GM12873 (cell line): ENCODE results near the gene MARCHF6.

ENCODE experiments used
- TF ChIP-seq, protein P1 (sequence below): IDR thresholded peaks from 2 replicates; pipeline ENCODE4 v1.5.1; 2012; ENCODE audit warnings: low read depth, mild to moderate bottlenecking, moderate library complexity, low read length, control low read depth; ENCODE audit not compliant: insufficient read depth; ENCODE audit errors: missing control alignments

Gene MARCHF6

DNA sequence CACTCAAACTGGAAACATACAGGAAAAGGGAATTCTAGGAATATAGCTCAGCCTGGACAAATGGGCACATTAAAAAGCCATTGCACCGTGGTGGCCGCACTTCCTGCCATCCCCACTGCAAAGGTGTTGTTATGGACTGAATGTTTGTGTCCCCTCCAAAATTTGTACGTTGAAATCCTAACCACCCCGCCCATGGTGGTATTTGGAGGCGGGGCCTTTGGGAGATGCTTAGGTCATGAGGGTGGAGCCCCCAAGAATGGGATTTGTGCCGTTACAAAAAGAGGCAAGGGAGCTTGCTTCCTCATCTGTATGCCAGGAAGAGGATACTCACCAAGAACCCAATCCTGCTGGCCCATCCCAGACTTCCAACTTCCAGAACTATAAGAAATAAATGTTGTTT lies 44.7 kb upstream of the MARCHF6 start:
- TF ChIP-seq, protein P1, sequence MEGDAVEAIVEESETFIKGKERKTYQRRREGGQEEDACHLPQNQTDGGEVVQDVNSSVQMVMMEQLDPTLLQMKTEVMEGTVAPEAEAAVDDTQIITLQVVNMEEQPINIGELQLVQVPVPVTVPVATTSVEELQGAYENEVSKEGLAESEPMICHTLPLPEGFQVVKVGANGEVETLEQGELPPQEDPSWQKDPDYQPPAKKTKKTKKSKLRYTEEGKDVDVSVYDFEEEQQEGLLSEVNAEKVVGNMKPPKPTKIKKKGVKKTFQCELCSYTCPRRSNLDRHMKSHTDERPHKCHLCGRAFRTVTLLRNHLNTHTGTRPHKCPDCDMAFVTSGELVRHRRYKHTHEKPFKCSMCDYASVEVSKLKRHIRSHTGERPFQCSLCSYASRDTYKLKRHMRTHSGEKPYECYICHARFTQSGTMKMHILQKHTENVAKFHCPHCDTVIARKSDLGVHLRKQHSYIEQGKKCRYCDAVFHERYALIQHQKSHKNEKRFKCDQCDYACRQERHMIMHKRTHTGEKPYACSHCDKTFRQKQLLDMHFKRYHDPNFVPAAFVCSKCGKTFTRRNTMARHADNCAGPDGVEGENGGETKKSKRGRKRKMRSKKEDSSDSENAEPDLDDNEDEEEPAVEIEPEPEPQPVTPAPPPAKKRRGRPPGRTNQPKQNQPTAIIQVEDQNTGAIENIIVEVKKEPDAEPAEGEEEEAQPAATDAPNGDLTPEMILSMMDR: no peak

DNA sequence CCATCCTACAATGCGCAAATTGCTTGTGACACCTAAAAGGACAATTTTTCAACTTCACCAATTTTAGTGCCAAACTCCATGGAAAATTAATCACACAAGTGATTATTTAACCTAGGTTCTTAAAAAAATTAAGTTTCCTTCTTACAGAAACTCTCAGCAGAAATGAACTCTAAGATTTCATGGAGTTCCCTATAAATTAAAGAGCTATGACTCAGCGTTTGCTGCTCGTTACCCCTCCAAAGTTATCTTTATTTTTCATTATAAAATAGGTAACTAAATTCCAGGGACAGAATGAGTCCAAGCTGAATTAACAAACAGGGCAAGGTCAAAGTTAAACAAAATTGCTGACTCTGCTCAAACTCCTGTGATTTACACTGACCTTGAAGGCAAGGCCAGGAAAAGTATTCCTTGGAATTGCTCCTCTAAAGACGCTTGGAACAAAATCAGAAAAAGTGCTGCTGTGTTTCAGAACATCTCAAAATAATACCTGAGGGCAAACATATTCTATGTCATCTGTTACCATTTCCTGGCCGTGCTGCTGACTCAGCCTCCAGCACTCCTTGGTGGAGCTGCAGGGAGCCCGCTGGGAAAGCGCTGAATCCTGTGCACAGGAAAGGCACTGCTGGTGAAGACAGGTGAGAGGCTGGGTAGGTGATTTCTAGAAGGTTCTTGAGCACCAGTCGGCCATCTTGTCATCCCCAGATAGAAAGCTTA lies 43.3 kb upstream of the MARCHF6 start:
- TF ChIP-seq, protein P1: no peak

DNA sequence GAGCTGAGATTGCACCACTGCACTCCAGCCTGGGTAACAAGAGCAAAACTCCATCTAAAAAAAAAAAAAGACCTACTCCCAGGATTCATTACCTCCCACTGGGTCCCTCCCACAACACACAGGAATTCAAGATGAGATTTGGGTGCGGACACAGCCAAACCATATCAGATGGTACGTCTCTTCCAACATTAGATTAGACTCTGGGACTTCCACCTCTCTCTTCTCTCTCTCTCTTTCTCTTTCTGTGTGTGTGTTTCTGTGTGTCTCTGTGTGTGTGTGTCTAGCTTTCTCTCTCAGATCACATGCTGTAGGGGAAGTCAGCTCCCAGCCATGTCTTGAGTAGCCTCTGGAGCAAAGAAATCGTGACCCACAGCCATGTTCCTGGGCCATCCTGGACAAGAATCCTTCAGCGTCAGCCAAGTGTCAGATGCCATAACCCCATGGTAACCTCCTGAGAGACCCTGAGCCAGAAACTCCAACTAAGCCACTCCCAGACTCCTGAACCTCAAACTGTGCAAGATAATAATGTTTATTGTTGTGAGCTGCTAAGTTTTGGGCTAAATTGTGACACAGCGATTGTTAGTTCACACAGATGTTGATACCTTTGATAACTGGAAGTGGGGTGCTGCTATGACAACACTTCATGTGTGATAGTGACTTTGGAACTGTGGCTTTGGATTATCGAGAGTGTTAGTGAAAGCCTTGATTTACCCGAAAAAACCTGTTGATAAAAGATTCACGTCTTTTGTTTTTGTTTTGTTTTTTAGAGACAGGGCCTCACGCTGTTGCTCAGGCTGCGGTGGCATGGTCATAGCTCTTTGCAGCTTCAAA lies 41.7 kb upstream of the MARCHF6 start:
- TF ChIP-seq, protein P1: no peak

DNA sequence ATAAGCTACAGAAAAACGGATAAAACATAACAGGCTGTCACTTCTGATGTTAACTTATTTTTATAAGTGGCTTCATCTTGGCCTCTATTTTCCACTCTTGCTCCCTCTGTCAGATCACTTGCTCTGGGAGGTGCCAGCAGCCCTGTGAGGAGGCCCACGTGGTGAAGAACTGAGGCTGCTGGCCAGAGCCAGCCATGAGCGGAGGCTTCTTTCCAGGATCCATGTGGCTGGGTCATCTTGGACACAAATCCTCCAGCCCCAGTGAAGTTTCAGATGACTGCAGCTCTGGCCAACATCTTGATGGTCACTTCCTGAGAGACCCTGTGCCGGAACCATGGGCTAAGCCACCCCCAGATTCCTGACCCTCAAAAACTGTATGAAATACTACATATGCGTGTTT lies 38.3 kb upstream of the MARCHF6 start:
- TF ChIP-seq, protein P1: no peak

DNA sequence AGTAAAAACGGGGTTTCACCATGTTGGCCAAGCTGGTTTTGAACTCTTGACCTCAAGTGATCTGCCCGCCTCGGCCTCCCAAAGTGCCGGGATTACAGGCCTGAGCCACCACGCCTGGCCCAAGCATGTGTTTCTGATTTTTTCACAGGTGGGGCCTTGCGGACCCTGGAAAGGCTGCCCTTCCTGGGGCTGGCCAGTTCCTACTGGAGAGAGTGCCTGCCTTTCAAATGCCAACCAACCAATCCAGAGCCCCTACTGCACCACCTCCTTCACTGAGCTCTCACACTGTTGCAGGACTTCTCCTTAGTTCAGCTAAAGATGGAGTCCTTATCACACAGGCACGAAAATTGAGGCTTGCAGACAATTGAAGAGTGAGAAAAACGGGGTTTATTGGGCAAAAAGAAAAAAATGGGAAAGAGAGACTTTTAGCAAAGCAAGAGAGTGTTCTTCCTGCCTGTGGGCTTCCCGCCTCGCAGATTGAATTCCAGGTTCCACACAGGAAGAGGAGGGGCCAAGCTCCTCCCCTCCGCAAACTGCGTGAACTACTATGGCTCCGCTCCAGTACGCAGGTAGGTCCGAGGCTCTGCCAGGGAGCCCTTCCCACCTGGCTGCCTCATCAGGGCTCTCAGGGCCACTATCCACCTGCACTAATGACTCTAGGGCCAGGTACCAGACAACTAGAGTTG lies 37.5 kb upstream of the MARCHF6 start:
- TF ChIP-seq, protein P1: no peak

DNA sequence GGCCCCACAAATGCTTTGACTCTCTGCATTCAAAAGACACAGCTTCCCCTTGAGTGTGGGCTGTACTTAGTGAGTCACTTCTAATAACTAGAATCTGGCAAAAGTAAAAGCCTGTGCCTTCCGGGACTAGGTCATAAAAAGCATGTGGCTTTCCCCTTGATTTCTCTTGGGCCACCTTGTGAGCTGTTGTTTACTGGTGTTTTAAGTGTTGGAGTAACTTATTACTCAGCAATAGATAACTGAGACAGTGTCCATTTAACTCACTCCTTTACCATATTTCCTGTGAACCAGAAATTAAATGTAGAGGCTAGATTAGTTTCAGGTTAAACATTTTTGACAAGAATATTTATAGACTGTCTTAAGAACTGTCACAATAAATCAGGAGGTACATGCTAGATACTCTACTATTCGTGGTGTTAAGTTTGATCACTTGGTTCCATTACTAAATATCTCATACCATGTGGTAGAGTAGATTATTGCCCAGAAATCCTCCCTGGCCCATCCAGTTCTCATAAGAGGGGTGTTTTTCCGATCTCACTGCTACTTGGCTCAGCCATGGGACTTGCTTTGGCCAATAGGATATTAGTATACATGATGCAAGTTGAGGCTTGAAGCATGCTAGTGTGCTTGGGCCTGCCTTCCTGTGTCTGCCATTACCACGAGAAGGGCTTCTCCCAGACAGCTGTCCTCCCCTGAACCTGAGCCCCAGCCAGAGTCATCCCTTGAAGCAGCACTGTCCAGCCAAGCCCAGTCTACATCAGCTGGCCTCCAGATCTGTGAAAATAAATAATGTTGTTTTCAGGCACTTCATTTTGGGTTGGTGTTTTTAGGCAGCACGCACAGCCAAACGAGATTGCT lies 35.4 kb upstream of the MARCHF6 start:
- TF ChIP-seq, protein P1: no peak
